ENCODE measurements around the gene DGKD.

GRCh38 chr2:233367586-233367985 is 13.3 kb downstream of the DGKD start:
- TF ChIP-seq ZNF274 (IDR thresholded peaks at IDR 0.05; ENCODE audit: low read depth, low read length) (no peak), YY1 (IDR thresholded peaks at IDR 0.05; ENCODE audit: insufficient read depth, insufficient read length) (no peak), SUZ12 (IDR thresholded peaks at IDR 0.05; ENCODE audit: extremely low read depth, insufficient read depth, insufficient read length) (no peak)

All from NT2/D1 (cell line).